ENCODE data around the gene TTLL12. TPM values are rescaled to one million over a fixed set of nuclear protein-coding genes. Genes with fewer than 3 reads are reported as not detected.

The TTLL12 gene
- polyA plus RNA-seq, 1 donor = 22.2 TPM

DNA sequence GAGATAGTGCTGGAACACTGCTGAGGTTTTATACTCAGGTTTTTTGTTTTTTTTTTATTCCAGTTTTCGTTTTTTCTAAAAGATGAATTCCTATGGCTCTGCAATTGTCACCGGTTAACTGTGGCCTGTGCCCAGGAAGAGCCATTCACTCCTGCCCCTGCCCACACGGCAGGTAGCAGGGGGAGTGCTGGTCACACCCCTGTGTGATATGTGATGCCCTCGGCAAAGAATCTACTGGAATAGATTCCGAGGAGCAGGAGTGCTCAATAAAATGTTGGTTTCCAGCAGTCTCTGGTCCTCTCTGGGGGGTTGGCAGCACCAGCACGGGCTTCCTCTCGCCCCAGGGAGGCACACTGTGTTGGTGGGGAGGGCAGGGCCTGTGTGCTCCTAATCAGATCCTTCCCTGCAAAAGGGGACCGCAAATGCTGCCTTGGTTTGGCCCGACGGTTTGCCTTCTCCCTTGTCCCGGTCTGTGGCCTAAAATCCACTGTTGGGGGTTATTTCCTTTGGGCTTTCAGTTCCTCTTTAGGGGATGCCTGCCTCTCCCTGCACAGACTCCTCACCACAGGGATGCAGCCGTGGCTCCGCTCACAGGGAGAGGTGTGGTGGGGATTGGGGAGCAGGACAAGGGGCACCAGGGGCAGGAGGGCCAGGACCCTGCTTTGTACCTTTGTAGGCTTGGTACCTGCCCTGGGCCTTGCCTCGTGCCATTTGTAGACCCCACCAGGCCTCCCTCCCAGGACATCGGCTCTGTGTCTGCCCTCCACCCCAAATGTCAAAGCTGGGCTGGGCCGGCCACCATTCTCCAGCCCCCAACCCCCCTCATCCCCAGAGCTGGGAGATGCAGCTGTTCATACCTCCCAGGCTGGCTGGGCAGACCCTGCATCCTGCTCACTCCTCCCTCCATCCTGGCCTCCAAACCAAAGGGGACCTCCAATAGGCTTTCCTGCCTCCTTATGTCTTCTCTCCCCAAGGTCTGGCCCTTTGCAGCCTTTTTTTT is 57.2 kb downstream of the TTLL12 start:
- DNase-seq = no peak

DNA sequence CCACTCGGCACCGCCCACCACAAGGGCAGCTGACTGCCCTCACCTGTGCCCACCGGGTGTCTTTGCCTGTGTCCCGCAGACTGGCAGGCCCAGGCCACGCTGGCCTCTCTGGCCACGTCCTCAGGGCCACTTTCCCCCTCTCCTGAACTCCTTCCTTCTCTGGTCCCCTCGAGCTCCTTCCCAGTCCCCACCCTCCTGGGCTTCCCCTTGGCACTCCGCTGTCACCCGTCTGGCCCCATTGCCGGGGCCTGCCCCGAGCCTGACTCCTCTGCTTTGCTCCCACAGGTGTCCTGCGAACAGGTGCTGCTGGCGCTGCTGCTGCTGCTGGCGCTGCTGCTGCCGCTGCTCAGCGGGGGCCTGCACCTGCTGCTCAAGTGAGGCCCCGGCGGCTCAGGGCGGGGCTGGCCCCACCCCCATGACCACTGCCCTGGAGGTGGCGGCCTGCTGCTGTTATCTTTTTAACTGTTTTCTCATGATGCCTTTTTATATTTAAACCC is 58.0 kb downstream of the TTLL12 start:
- no peak for DNase-seq

- DNase-seq = no peak
Observed at GRCh38 chr22:43128116-43128515, 58.8 kb downstream of the TTLL12 start.

DNA sequence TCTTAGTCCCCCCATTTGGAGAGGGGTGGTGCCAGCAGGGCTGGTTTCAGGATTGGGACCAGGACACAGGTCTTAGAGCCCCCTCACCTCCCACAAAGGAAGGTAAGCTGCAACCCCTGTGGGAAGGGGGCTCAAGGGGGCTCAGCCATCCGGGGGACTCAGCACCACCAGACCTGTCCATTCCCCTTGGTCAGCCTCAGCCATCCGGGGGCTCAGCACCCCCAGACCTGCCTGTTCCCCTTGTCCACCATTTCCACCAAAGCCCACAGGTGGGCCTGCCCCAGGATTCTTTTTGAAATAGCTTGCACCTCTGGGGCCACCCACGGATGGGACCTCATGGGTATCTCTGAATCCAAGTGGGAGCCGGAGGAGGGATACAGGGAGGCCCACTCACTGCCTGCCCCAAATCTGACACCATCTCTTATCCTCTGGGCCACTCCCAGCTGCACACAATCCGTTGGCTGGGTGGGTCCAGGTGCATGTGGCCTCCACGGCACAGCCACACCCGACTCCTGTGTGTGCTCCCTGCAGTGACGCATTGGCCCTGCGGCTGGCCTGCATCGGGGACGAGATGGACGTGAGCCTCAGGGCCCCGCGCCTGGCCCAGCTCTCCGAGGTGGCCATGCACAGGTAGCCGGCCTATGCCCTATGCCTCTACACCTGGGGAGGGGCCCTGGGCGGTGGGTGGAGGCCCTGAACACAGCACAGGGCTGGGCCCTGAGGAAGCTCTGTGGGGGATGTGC is 59.6 kb downstream of the TTLL12 start:
- no peak for DNase-seq

- no peak for DNase-seq
Observed at GRCh38 chr22:43126501-43127165, 60.3 kb downstream of the TTLL12 start.

GRCh38 chr22:43118953-43119458 is 67.9 kb downstream of the TTLL12 start:
- no peak for DNase-seq

- no peak for DNase-seq
Observed at GRCh38 chr22:43118024-43118849, 68.7 kb downstream of the TTLL12 start.

DNA sequence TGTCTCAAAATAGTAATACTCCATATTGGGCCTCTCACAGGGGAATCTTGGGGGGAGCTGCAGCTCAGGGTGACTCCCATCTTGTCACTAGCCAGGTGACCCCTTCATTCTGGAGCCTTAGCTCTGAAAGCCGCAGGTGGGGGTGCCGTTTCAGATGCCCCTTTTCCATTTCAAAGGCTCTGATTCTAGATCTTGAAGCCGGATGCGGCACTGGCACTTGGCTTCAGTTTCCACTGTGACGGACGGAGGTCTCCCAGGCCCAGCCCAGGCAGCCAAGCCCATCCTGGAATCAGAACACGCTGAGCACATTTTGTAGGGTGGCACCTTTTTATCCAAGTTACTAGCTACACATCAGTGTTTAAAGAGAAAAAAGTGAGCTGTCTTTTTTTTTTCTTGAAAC is 70.0 kb downstream of the TTLL12 start:
- no peak for DNase-seq

Other genes with a start within 250 kb of the TTLL12 start
- 65.3 TPM for gene PACSIN2, start 172.0 kb downstream of the TTLL12 start, polyA plus RNA-seq (ENCODE audit: insufficient read length)
- 18.7 TPM for gene TTLL1, start 97.7 kb downstream of the TTLL12 start, polyA plus RNA-seq (ENCODE audit: insufficient read length)
- 0.78 TPM for gene BIK, start 76.4 kb downstream of the TTLL12 start, polyA plus RNA-seq (ENCODE audit: insufficient read length)
- gene MCAT, start 43.7 kb downstream of the TTLL12 start, polyA plus RNA-seq (ENCODE audit: insufficient read length) = 21.6 TPM
- 12.2 TPM for gene TSPO, start 35.6 kb downstream of the TTLL12 start, polyA plus RNA-seq (ENCODE audit: insufficient read length)
- gene SCUBE1, start 156.2 kb upstream of the TTLL12 start, polyA plus RNA-seq (ENCODE audit: insufficient read length) = 8.7 TPM
- 1.2 TPM for gene MPPED1, start 224.9 kb upstream of the TTLL12 start, polyA plus RNA-seq (ENCODE audit: insufficient read length)

All from left kidney (tissue), 2 donors.